Measurements from ENCODE around the gene ARRB1. TPM values are rescaled to one million over a fixed set of nuclear protein-coding genes. Genes with fewer than 3 reads are reported as not detected.
"Not testable (repeated sequence)": the region's sequence is repeated elsewhere in the genome, so short reads cannot be mapped to it uniquely, and the experiment has no call there.

The ARRB1 gene
- polyA plus RNA-seq, 1 experiment, result 36.9 TPM

GRCh38 chr11:75277991-75278790 is 73.3 kb downstream of the ARRB1 start:
- CTCF ChIA-PET, result interaction anchor here (1.9 to 9.0 kb wide), 2 partner anchors 105 to 110 kb away, joined by 7 to 157 read pairs; no protein-coding TSS in a partner anchor

GRCh38 chr11:75277211-75277805 is 74.2 kb downstream of the ARRB1 start:
- CTCF ChIA-PET, result interaction anchor here (1.9 to 9.0 kb wide), 2 partner anchors 106 to 111 kb away, joined by 7 to 157 read pairs; no protein-coding TSS in a partner anchor
- Histone ChIP-seq H3K4me3 (ENCODE audit: low read depth, low read length) (no peak overlapping the region), H3K27ac (ENCODE audit: low read depth, low read length) (no peak overlapping the region), H3K27me3 (ENCODE audit: control insufficient read depth, insufficient read depth, low read length) (no peaks in the 10 kb centered on the region), H3K9me3 (ENCODE audit: control insufficient read depth, insufficient read depth, low read length) (no peaks in the 10 kb centered on the region)
- no peak for TF ChIP-seq CTCF (IDR thresholded peaks at IDR 0.05; ENCODE audit: low read depth, low read length)
- POLR2A ChIA-PET, result no interaction called here
- DNase-seq (ENCODE audit: low read depth, low spot score), result no peak

More at GRCh38 chr11:75277991-75278790, 73.3 kb downstream of the ARRB1 start:
- POLR2A ChIA-PET, result no interaction called here
- Histone ChIP-seq H3K27ac (ENCODE audit: low read depth, low read length) (no peak overlapping the region), H3K27me3 (ENCODE audit: control insufficient read depth, insufficient read depth, low read length) (no peaks in the 10 kb centered on the region), H3K9me3 (ENCODE audit: control insufficient read depth, insufficient read depth, low read length) (no peaks in the 10 kb centered on the region), H3K4me3 (ENCODE audit: low read depth, low read length) (no peak overlapping the region)
- DNase-seq (ENCODE audit: low read depth, low spot score), result no peak
- TF ChIP-seq CTCF (IDR thresholded peaks at IDR 0.05; ENCODE audit: low read depth, low read length), result no peak

- ChIA-PET CTCF (interaction anchor here (0.5 to 9.0 kb wide), 4 partner anchors 106 to 217 kb away, joined by 3 to 157 read pairs (median 5); no protein-coding TSS in a partner anchor), POLR2A (no interaction called here)
- no peak overlapping the region for H3K4me3 ChIP-seq (ENCODE audit: low read depth, low read length)
- H3K27me3 ChIP-seq (ENCODE audit: control insufficient read depth, insufficient read depth, low read length), result no peaks in the 10 kb centered on the region
- DNase-seq (ENCODE audit: low read depth, low spot score), result no peak
- no peak overlapping the region for H3K27ac ChIP-seq (ENCODE audit: low read depth, low read length)
- no peak for TF ChIP-seq CTCF (IDR thresholded peaks at IDR 0.05; ENCODE audit: low read depth, low read length)
- no peaks in the 10 kb centered on the region for H3K9me3 ChIP-seq (ENCODE audit: control insufficient read depth, insufficient read depth, low read length)
Measured at GRCh38 chr11:75276686-75277085, 74.8 kb downstream of the ARRB1 start.

GRCh38 chr11:75276186-75276585 is 75.3 kb downstream of the ARRB1 start:
- no peak for TF ChIP-seq CTCF (IDR thresholded peaks at IDR 0.05; ENCODE audit: low read depth, low read length)
- H3K9me3 ChIP-seq (ENCODE audit: control insufficient read depth, insufficient read depth, low read length), result no peaks in the 10 kb centered on the region
- ChIA-PET CTCF (interaction anchor here (0.5 to 9.0 kb wide), 5 partner anchors 28 to 218 kb away, joined by 3 to 157 read pairs (median 4); no protein-coding TSS in a partner anchor), POLR2A (no interaction called here)
- no peak overlapping the region for H3K4me3 ChIP-seq (ENCODE audit: low read depth, low read length)
- H3K27ac ChIP-seq (ENCODE audit: low read depth, low read length), result no peak overlapping the region
- H3K27me3 ChIP-seq (ENCODE audit: control insufficient read depth, insufficient read depth, low read length), result no peaks in the 10 kb centered on the region
- no peak for DNase-seq (ENCODE audit: low read depth, low spot score)

GRCh38 chr11:75275581-75275980 is 75.9 kb downstream of the ARRB1 start:
- TF ChIP-seq CTCF (IDR thresholded peaks at IDR 0.05; ENCODE audit: low read depth, low read length), result no peak
- ChIA-PET POLR2A (no interaction called here), CTCF (interaction anchor here (0.6 to 9.0 kb wide), 4 partner anchors 27 to 135 kb away, joined by 3 to 157 read pairs (median 4); no protein-coding TSS in a partner anchor)
- Histone ChIP-seq H3K27me3 (ENCODE audit: control insufficient read depth, insufficient read depth, low read length) (no peaks in the 10 kb centered on the region), H3K27ac (ENCODE audit: low read depth, low read length) (no peak overlapping the region), H3K9me3 (ENCODE audit: control insufficient read depth, insufficient read depth, low read length) (no peaks in the 10 kb centered on the region), H3K4me3 (ENCODE audit: low read depth, low read length) (no peak overlapping the region)
- DNase-seq (ENCODE audit: low read depth, low spot score), result no peak

- not testable (repeated sequence) for DNase-seq (ENCODE audit: low read depth, low spot score); H3K27ac ChIP-seq (ENCODE audit: low read depth, low read length); H3K4me3 ChIP-seq (ENCODE audit: low read depth, low read length); H3K27me3 ChIP-seq (ENCODE audit: control insufficient read depth, insufficient read depth, low read length); H3K9me3 ChIP-seq (ENCODE audit: control insufficient read depth, insufficient read depth, low read length)
- POLR2A ChIA-PET, result interaction anchor here (0.7 kb wide), 1 partner anchor 212 kb away, joined by 5 read pairs; no protein-coding TSS in a partner anchor
- CTCF ChIA-PET, result interaction anchor here (0.6 to 9.0 kb wide), 3 partner anchors 108 to 506 kb away, joined by 3 to 157 read pairs (median 4); no protein-coding TSS in a partner anchor
Measured at GRCh38 chr11:75274716-75275115, 76.7 kb downstream of the ARRB1 start.

Data from AG04450 (cell line).